ENCODE measurements around the gene GON4L. TPM values are rescaled to one million over a fixed set of nuclear protein-coding genes. Genes with fewer than 3 reads are reported as not detected.
"Not testable (repeated sequence)": the region's sequence is repeated elsewhere in the genome, so short reads cannot be mapped to it uniquely, and the experiment has no call there.

Gene GON4L
- total and polyA plus RNA-seq, 2 donors from 2014 or later = 14.2 to 62.1 TPM

GRCh38 chr1:155717041-155717440 lies 140.0 kb downstream of the GON4L start:
- TF ChIP-seq CTCF (IDR thresholded peaks at IDR 0.05; ENCODE audit: borderline replicate concordance, extremely low read depth, insufficient read depth) = no peak
- Histone ChIP-seq H3K9me3 (ENCODE audit: control insufficient read depth in 2 of 3, insufficient read depth in 1 of 3, low read length in 3 of 3) (no peaks in the 10 kb centered on the region), H3K4me1 (ENCODE audit: control insufficient read depth in 2 of 3, insufficient read depth in 2 of 3, low read depth in 1 of 3, low read length in 3 of 3) (no peaks in the 10 kb centered on the region), H3K27me3 (ENCODE audit: control insufficient read depth, insufficient read depth, low read length) (no peaks in the 10 kb centered on the region), H3K4me3 (ENCODE audit: low read length in 3 of 3) (no peak overlapping the region), H3K36me3 (ENCODE audit: control insufficient read depth in 2 of 3, insufficient read depth in 3 of 3, low read length in 3 of 3) (peaks cover 0 to 2% (median 0%) of the 10 kb centered on the region in 3 donors), H3K9ac (ENCODE audit: low read length in 3 of 3) (no peak overlapping the region), H3K27ac (ENCODE audit: low read depth in 2 of 2, low read length in 2 of 2) (no peak overlapping the region)
- FAIRE-seq (no peak), DNase-seq (no peak)
- intact Hi-C loops (cut with DNase I) = no loop called here

- Histone ChIP-seq H3K27ac (ENCODE audit: low read depth in 2 of 2, low read length in 2 of 2) (no peak overlapping the region), H3K36me3 (ENCODE audit: control insufficient read depth in 2 of 3, insufficient read depth in 3 of 3, low read length in 3 of 3) (peaks cover 0 to 2% (median 0%) of the 10 kb centered on the region in 3 donors), H3K4me1 (ENCODE audit: control insufficient read depth in 2 of 3, insufficient read depth in 2 of 3, low read depth in 1 of 3, low read length in 3 of 3) (no peaks in the 10 kb centered on the region), H3K9ac (ENCODE audit: low read length in 3 of 3) (no peak overlapping the region), H3K27me3 (ENCODE audit: control insufficient read depth, insufficient read depth, low read length) (no peaks in the 10 kb centered on the region), H3K9me3 (ENCODE audit: control insufficient read depth in 2 of 3, insufficient read depth in 1 of 3, low read length in 3 of 3) (no peaks in the 10 kb centered on the region), H3K4me3 (ENCODE audit: low read length in 3 of 3) (no peak overlapping the region)
- DNase-seq (no peak), FAIRE-seq (no peak)
- intact Hi-C loops (cut with DNase I) = no loop called here
- TF ChIP-seq CTCF (IDR thresholded peaks at IDR 0.05; ENCODE audit: borderline replicate concordance, extremely low read depth, insufficient read depth) = no peak
Observed at GRCh38 chr1:155715777-155716176, 141.2 kb downstream of the GON4L start.

GRCh38 chr1:155715056-155715455 lies 142.0 kb downstream of the GON4L start:
- H3K36me3 ChIP-seq (ENCODE audit: control insufficient read depth in 2 of 3, insufficient read depth in 3 of 3, low read length in 3 of 3); H3K9me3 ChIP-seq (ENCODE audit: control insufficient read depth in 2 of 3, insufficient read depth in 1 of 3, low read length in 3 of 3); H3K9ac ChIP-seq (ENCODE audit: low read length in 3 of 3); DNase-seq; intact Hi-C loops (cut with DNase I); H3K27ac ChIP-seq (ENCODE audit: low read depth in 2 of 2, low read length in 2 of 2); H3K4me3 ChIP-seq (ENCODE audit: low read length in 3 of 3); H3K27me3 ChIP-seq (ENCODE audit: control insufficient read depth, insufficient read depth, low read length); FAIRE-seq; H3K4me1 ChIP-seq (ENCODE audit: control insufficient read depth in 2 of 3, insufficient read depth in 2 of 3, low read depth in 1 of 3, low read length in 3 of 3): not testable (repeated sequence)

GRCh38 chr1:155713075-155713474 lies 143.9 kb downstream of the GON4L start:
- intact Hi-C loops (cut with DNase I) = no loop called here
- no peak overlapping the region for H3K9ac ChIP-seq (ENCODE audit: low read length in 3 of 3)
- no peak overlapping the region for H3K27ac ChIP-seq (ENCODE audit: low read depth in 2 of 2, low read length in 2 of 2)
- H3K4me1 ChIP-seq (ENCODE audit: control insufficient read depth in 2 of 3, insufficient read depth in 2 of 3, low read depth in 1 of 3, low read length in 3 of 3) = no peaks in the 10 kb centered on the region
- peak in 1 of 5 donors; percentile 20 for DNase-seq
- H3K9me3 ChIP-seq (ENCODE audit: control insufficient read depth in 2 of 3, insufficient read depth in 1 of 3, low read length in 3 of 3) = no peaks in the 10 kb centered on the region
- no peak overlapping the region for H3K4me3 ChIP-seq (ENCODE audit: low read length in 3 of 3)
- FAIRE-seq = no peak
- H3K27me3 ChIP-seq (ENCODE audit: control insufficient read depth, insufficient read depth, low read length) = no peaks in the 10 kb centered on the region
- no peak for TF ChIP-seq CTCF (IDR thresholded peaks at IDR 0.05; ENCODE audit: borderline replicate concordance, extremely low read depth, insufficient read depth)
- H3K36me3 ChIP-seq (ENCODE audit: control insufficient read depth in 2 of 3, insufficient read depth in 3 of 3, low read length in 3 of 3) = peaks cover 0 to 5% (median 0%) of the 10 kb centered on the region in 3 donors

- H3K9me3 ChIP-seq (ENCODE audit: control insufficient read depth in 2 of 3, insufficient read depth in 1 of 3, low read length in 3 of 3); intact Hi-C loops (cut with DNase I); H3K4me3 ChIP-seq (ENCODE audit: low read length in 3 of 3); H3K36me3 ChIP-seq (ENCODE audit: control insufficient read depth in 2 of 3, insufficient read depth in 3 of 3, low read length in 3 of 3); DNase-seq; H3K4me1 ChIP-seq (ENCODE audit: control insufficient read depth in 2 of 3, insufficient read depth in 2 of 3, low read depth in 1 of 3, low read length in 3 of 3); H3K27me3 ChIP-seq (ENCODE audit: control insufficient read depth, insufficient read depth, low read length); H3K27ac ChIP-seq (ENCODE audit: low read depth in 2 of 2, low read length in 2 of 2); H3K9ac ChIP-seq (ENCODE audit: low read length in 3 of 3); FAIRE-seq: not testable (repeated sequence)
Observed at GRCh38 chr1:155712636-155713035, 144.4 kb downstream of the GON4L start.

GRCh38 chr1:155711457-155711856 lies 145.6 kb downstream of the GON4L start:
- FAIRE-seq; intact Hi-C loops (cut with DNase I); H3K9ac ChIP-seq (ENCODE audit: low read length in 3 of 3); H3K27me3 ChIP-seq (ENCODE audit: control insufficient read depth, insufficient read depth, low read length); H3K4me3 ChIP-seq (ENCODE audit: low read length in 3 of 3); H3K27ac ChIP-seq (ENCODE audit: low read depth in 2 of 2, low read length in 2 of 2); H3K4me1 ChIP-seq (ENCODE audit: control insufficient read depth in 2 of 3, insufficient read depth in 2 of 3, low read depth in 1 of 3, low read length in 3 of 3); H3K36me3 ChIP-seq (ENCODE audit: control insufficient read depth in 2 of 3, insufficient read depth in 3 of 3, low read length in 3 of 3); DNase-seq; H3K9me3 ChIP-seq (ENCODE audit: control insufficient read depth in 2 of 3, insufficient read depth in 1 of 3, low read length in 3 of 3): not testable (repeated sequence)

Data from kidney (tissue), 14 donors.